ENCODE results near the gene SLC39A12.
"Not testable (repeated sequence)": the region's sequence is repeated elsewhere in the genome, so short reads cannot be mapped to it uniquely, and the experiment has no call there.

The SLC39A12 gene

GRCh38 chr10:17951868-17952371, at the start of gene SLC39A12:
SLC39A12 (plus strand) TSS chr10:17951918; CDS start chr10:17953277, 1,359 bp downstream.
- no peak for DNase-seq (ENCODE audit: low read depth in 2 of 2)

GRCh38 chr10:17904564-17904963, 47.2 kb upstream of the SLC39A12 start:
- DNase-seq (ENCODE audit: low read depth in 2 of 2), result no peak

GRCh38 chr10:17905491-17905890, 46.2 kb upstream of the SLC39A12 start:
- no peak for DNase-seq (ENCODE audit: low read depth in 2 of 2)

GRCh38 chr10:17906002-17906401, 45.7 kb upstream of the SLC39A12 start:
- DNase-seq (ENCODE audit: low read depth in 2 of 2), result no peak

GRCh38 chr10:17907641-17908040, 44.1 kb upstream of the SLC39A12 start:
- no peak for DNase-seq (ENCODE audit: low read depth in 2 of 2)

- DNase-seq (ENCODE audit: low read depth in 2 of 2), result peak in 1 of 2 experiments; percentile 0
These were observed 41.5 kb upstream of the SLC39A12 start for GRCh38 chr10:17910125-17910789.

GRCh38 chr10:17912754-17913153, 39.0 kb upstream of the SLC39A12 start:
- DNase-seq (ENCODE audit: low read depth in 2 of 2), result no peak

- DNase-seq (ENCODE audit: low read depth in 2 of 2), result no peak
These were observed 38.1 kb upstream of the SLC39A12 start for GRCh38 chr10:17913604-17914003.

GRCh38 chr10:17914169-17915045, 37.3 kb upstream of the SLC39A12 start:
- DNase-seq (ENCODE audit: low read depth in 2 of 2), result no peak

- no peak for DNase-seq (ENCODE audit: low read depth in 2 of 2)
These were observed 36.5 kb upstream of the SLC39A12 start for GRCh38 chr10:17915181-17915580.

- no peak for DNase-seq (ENCODE audit: low read depth in 2 of 2)
These were observed 33.4 kb upstream of the SLC39A12 start for GRCh38 chr10:17918187-17918903.

- no peak for DNase-seq (ENCODE audit: low read depth in 2 of 2)
These were observed 30.3 kb upstream of the SLC39A12 start for GRCh38 chr10:17921378-17921777.

GRCh38 chr10:17923728-17924127, 28.0 kb upstream of the SLC39A12 start:
- DNase-seq (ENCODE audit: low read depth in 2 of 2), result no peak

- DNase-seq (ENCODE audit: low read depth in 2 of 2), result no peak
These were observed 8.5 kb upstream of the SLC39A12 start for GRCh38 chr10:17943033-17943745.

- DNase-seq (ENCODE audit: low read depth in 2 of 2), result not testable (repeated sequence)
These were observed 1.4 kb upstream of the SLC39A12 start for GRCh38 chr10:17950269-17950668.

GRCh38 chr10:17950726-17951125, 992 bp upstream of the SLC39A12 start:
- no peak for DNase-seq (ENCODE audit: low read depth in 2 of 2)

GRCh38 chr10:17954372-17954771, 2.7 kb downstream of the SLC39A12 start:
- not testable (repeated sequence) for DNase-seq (ENCODE audit: low read depth in 2 of 2)

- DNase-seq (ENCODE audit: low read depth in 2 of 2), result no peak
These were observed 3.1 kb downstream of the SLC39A12 start for GRCh38 chr10:17954861-17955260.

- DNase-seq (ENCODE audit: low read depth in 2 of 2), result no peak
These were observed 6.3 kb downstream of the SLC39A12 start for GRCh38 chr10:17958049-17958448.

GRCh38 chr10:17959870-17960269, 8.2 kb downstream of the SLC39A12 start:
- DNase-seq (ENCODE audit: low read depth in 2 of 2), result no peak

All from stimulated activated CD4-positive, alpha-beta T cell treated with anti-CD3 and anti-CD28 coated beads, Interleukin-12 subunit alpha, Interleukin-12 subunit beta, amount 100 ng/mL, for 24 hours (primary cell).